HG02759 (cell line): ENCODE data around the gene MRPS2.
"Not testable (repeated sequence)": the region's sequence is repeated elsewhere in the genome, so short reads cannot be mapped to it uniquely, and the experiment has no call there.

Experiments
- ATAC-seq: cut with Tn5 transposase; IDR thresholded peaks from one replicate; pipeline ENCODE4 v1.9.1; 2021; ENCODE audit warnings: mild to moderate bottlenecking, moderate library complexity; ENCODE audit not compliant: unreplicated experiment

The MRPS2 gene

GRCh38 chr9:135513351-135513846, 12.9 kb downstream of the MRPS2 start:
- no peak for ATAC-seq

- not testable (repeated sequence) for ATAC-seq
Observed at GRCh38 chr9:135513906-135514305, 13.4 kb downstream of the MRPS2 start.

- ATAC-seq, result no peak
Observed at GRCh38 chr9:135514342-135515082, 14.0 kb downstream of the MRPS2 start.

- no peak for ATAC-seq
Observed at GRCh38 chr9:135515083-135515951, 14.8 kb downstream of the MRPS2 start.

GRCh38 chr9:135516132-135516860, 15.8 kb downstream of the MRPS2 start:
- ATAC-seq, result no peak

GRCh38 chr9:135517407-135517822, 16.9 kb downstream of the MRPS2 start:
- ATAC-seq, result no peak

- ATAC-seq, result no peak
Observed at GRCh38 chr9:135519179-135519971, 18.9 kb downstream of the MRPS2 start.

GRCh38 chr9:135520916-135521607, 20.6 kb downstream of the MRPS2 start, which contains the start of gene LCN1:
TSS of gene LCN1 (plus strand) at chr9:135521440. CDS start at chr9:135521498, 58 bp downstream.
- ATAC-seq, result no peak

- ATAC-seq, result no peak
Observed at GRCh38 chr9:135521608-135522095, 21.2 kb downstream of the MRPS2 start.

- ATAC-seq, result no peak
Observed at GRCh38 chr9:135522137-135522877, 21.8 kb downstream of the MRPS2 start.

- no peak for ATAC-seq
Observed at GRCh38 chr9:135522931-135523330, 22.4 kb downstream of the MRPS2 start.

- ATAC-seq, result no peak
Observed at GRCh38 chr9:135523521-135524129, 23.1 kb downstream of the MRPS2 start.

GRCh38 chr9:135524130-135524861, 23.8 kb downstream of the MRPS2 start:
- ATAC-seq, result no peak

GRCh38 chr9:135525241-135526088, 25.0 kb downstream of the MRPS2 start:
- no peak for ATAC-seq

GRCh38 chr9:135526089-135526729, 25.7 kb downstream of the MRPS2 start:
- ATAC-seq, result no peak
